ENCODE results near the gene TRMU.

GRCh38 chr22:46406349-46406748, 70.8 kb downstream of the TRMU start:
- no peak for TF ChIP-seq CTCF (IDR thresholded peaks at IDR 0.05; ENCODE audit: low read depth, low read length, missing input control)
- TF ChIP-seq GABPA (IDR thresholded peaks at IDR 0.05 in 1 of 2, conservative IDR thresholded peaks at IDR 0.05 in 1 of 2), result no peak
- TF ChIP-seq EGR1 (IDR thresholded peaks at IDR 0.05; ENCODE audit: low read depth in 2 of 2), result no peak
- no peak for TF ChIP-seq TAF1 (conservative IDR thresholded peaks at IDR 0.05)
- no peak for TF ChIP-seq SP1 (IDR thresholded peaks at IDR 0.05)
- TF ChIP-seq MAX (IDR thresholded peaks at IDR 0.05), result no peak
- TF ChIP-seq JUND (IDR thresholded peaks at IDR 0.05), result no peak
- no peak for TF ChIP-seq RAD21 (IDR thresholded peaks at IDR 0.05)
- no peak for TF ChIP-seq REST (IDR thresholded peaks at IDR 0.05)
- no peak for TF ChIP-seq ZBTB33 (IDR thresholded peaks at IDR 0.05)
- TF ChIP-seq YY1 (IDR thresholded peaks at IDR 0.05), result no peak
- no peak for TF ChIP-seq RXRA (IDR thresholded peaks at IDR 0.05)
- no peak for TF ChIP-seq HNF4A (conservative IDR thresholded peaks at IDR 0.05)
- TF ChIP-seq FOXA1 (IDR thresholded peaks at IDR 0.05), result no peak

Measured in liver (tissue), 3 donors.